KOPT-K1 (cell line): Measurements from ENCODE around the gene ZNF580.

Experiments
- H3K27ac ChIP-seq: fragments of 200-600 bp; sonication (generic); 2 replicates; pipeline ENCODE4 v1.5.1; 2016; ENCODE audit warnings: antibody characterized with exemption, mild to moderate bottlenecking, low read depth, low read length; ENCODE audit not compliant: poor library complexity, severe bottlenecking
- H3K36me3 ChIP-seq: fragments of 200-600 bp; sonication (generic); 2 replicates; pipeline ENCODE4 v1.5.1; 2017; ENCODE audit warnings: antibody characterized with exemption, mild to moderate bottlenecking, low read length, moderate library complexity; ENCODE audit not compliant: insufficient read depth
- H3K9me3 ChIP-seq: fragments of 200-600 bp; sonication (generic); 2 replicates; pipeline ENCODE4 v1.5.1; 2017; ENCODE audit warnings: antibody characterized with exemption, low read length, mild to moderate bottlenecking; ENCODE audit not compliant: insufficient read depth, poor library complexity, severe bottlenecking

The ZNF580 gene

DNA sequence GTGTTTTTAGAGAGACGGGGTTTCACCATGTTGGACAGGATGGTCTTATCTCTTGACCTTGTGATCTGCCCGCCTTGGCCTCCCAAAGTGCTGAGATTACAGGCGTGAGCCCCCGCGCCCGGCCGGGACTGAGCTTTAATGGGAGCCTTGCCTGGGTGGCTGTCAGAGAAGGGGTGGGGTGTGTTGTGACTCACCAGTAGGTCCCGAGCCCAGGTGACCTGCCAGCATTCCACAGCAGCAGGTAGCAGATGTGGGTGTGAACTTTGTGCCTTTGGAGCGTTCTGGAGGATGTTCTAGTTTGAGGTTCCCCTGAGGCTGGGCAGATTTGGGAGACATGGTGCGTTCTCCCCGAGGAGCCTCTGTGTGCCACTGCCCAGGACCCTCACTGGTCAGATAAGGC is 27.2 kb downstream of the ZNF580 start:
- H3K9me3 ChIP-seq, result no peaks in the 10 kb centered on the region
- H3K36me3 ChIP-seq, result peaks cover 99% of the 10 kb centered on the region
- H3K27ac ChIP-seq, result no peak overlapping the region

DNA sequence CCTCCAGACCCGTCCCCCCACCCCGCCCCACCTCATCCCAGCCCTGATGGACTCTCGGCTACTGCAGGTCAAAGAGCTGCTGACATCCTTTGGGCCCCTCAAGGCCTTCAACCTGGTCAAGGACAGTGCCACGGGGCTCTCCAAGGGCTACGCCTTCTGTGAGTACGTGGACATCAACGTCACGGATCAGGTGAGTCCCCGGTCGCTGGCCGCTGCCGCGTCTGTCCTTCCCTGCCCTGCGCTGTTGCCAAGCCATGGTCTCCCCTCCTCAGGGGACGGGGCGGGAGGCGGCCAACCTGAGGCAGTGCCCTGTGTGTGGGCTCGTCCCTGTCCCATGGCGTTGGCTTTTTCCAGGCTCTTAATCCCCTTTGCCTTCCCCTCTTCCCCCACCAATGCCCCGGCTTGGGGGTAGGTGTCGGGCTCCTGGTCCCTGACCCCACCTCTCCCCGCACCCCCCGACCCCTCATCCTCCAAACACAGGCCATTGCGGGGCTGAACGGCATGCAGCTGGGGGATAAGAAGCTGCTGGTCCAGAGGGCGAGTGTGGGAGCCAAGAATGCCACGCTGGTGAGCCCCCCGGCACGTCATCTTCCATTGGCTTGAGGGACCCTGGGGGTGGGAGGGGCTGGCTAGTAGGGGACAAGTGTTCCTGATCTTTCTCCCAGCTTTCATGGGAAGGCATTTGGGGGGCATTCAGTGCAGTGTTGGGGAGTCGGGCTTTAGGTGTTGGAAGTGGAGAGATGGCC is 28.0 kb downstream of the ZNF580 start:
- H3K27ac ChIP-seq, result no peak overlapping the region
- H3K9me3 ChIP-seq, result no peaks in the 10 kb centered on the region
- H3K36me3 ChIP-seq, result peaks cover 99% of the 10 kb centered on the region

DNA sequence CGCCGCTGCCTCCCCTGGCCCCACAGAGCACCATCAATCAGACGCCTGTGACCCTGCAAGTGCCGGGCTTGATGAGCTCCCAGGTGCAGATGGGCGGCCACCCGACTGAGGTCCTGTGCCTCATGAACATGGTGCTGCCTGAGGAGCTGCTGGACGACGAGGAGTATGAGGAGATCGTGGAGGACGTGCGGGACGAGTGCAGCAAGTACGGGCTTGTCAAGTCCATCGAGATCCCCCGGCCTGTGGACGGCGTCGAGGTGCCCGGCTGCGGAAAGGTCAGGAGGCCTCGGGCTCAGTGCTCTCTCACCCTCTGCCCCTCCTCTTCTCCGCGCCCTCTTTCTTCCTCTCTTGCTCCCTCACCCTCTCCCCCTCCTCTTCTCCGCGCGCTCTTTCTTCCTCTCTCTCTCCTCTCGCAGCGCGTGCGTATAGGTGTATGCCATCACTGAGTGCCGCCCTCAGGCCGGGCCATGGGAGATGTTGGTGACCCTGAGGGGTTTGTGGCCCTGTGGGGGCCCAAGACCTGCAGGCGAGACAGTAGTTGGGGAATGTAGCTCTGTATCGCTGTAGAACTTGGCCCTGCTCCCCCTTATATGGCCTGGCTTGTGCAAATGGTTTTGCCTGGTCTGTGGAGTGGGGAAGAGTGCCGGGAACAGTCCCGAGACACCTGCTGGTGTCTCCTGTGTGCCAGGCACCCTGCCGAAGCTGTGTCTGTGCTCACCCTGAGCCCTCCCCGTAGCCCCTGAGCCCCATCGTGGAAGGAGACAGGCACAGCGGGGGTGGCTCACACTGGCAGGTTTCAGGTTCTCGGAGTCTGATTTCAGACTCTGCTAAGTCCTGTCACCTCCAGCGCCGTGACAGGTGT is 28.8 kb downstream of the ZNF580 start:
- Histone ChIP-seq H3K36me3 (peaks cover 96% of the 10 kb centered on the region), H3K9me3 (no peaks in the 10 kb centered on the region), H3K27ac (no peak overlapping the region)

GRCh38 chr19:55670280-55671053 is 29.7 kb downstream of the ZNF580 start:
- Histone ChIP-seq H3K9me3 (no peaks in the 10 kb centered on the region), H3K27ac (no peak overlapping the region), H3K36me3 (peaks cover 88% of the 10 kb centered on the region)

DNA sequence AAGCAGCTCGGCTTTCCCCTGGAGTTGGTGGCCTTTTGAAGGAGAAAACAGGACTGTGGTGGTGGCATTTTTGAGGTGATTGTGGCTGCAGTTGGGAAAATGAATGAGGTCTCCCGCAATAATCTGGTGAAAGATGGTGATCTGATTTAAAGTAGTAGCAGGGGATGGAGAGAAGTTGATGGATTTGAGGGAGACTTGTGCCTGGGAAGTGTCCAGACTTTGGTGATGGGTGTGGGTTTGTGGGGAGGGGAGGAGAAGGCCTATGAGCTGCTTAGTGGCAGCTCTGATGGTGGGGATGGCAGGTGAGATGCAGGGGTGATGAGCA is 30.2 kb downstream of the ZNF580 start:
- no peak overlapping the region for H3K27ac ChIP-seq
- peaks cover 82% of the 10 kb centered on the region for H3K36me3 ChIP-seq
- H3K9me3 ChIP-seq, result no peaks in the 10 kb centered on the region

DNA sequence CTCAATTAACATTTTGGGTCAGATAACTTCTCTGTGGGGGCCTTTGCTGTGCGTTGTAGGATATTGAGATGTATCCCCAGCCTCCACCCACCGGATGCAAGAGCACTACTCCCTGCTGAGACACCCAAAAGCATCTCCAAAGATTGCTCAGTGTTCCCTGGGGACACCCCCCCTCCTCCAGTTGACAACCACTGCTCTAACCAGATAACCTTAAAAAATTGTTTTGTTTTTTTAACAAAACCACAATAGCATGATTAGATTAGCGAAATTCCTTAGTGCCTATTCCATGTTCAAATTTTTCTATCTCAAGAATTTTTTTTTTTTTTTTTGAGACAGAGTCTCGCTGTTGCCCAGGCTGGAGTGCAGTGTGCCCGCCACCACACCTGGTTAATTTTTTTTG is 31.6 kb downstream of the ZNF580 start:
- peaks cover 75% of the 10 kb centered on the region for H3K36me3 ChIP-seq
- H3K9me3 ChIP-seq, result no peaks in the 10 kb centered on the region
- H3K27ac ChIP-seq, result no peak overlapping the region

- Histone ChIP-seq H3K9me3 (no peaks in the 10 kb centered on the region), H3K36me3 (peaks cover 75% of the 10 kb centered on the region), H3K27ac (no peak overlapping the region)
These were observed 32.7 kb downstream of the ZNF580 start for GRCh38 chr19:55673465-55673864.

DNA sequence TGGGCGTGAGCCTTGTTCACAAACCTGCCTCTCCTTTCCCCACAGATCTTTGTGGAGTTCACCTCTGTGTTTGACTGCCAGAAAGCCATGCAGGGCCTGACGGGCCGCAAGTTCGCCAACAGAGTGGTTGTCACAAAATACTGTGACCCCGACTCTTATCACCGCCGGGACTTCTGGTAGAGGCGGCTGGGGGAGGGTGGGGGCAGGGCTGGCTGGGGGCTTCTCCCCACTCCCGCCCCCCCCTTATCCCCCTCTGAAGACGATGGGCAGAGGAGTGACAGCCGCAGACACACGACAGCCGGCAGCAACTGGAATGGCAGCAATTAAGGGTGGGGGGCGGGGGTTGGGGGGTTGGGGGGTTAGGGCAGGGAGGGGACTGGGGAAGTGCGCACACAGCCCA is 33.1 kb downstream of the ZNF580 start:
- no peaks in the 10 kb centered on the region for H3K9me3 ChIP-seq
- peaks cover 75% of the 10 kb centered on the region for H3K36me3 ChIP-seq
- H3K27ac ChIP-seq, result no peak overlapping the region

DNA sequence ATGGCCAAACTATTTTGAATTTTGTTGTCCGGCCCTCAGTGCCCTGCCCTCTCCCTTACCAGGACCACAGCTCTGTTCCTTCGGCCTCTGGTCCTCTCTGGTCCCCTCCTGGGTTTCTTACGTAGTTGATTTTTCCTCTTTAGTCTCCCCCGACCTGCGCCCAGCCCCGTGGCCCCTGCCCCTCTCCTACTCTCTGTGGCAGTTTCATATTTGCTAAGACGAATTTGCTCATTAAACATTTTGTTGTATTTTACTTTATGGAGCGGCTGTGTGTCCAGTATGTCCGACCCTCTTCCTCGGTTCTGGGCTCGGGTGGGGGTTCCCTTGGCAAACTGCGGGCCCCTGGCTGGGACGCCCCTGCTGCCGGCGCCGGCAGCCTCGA is 33.6 kb downstream of the ZNF580 start:
- Histone ChIP-seq H3K9me3 (no peaks in the 10 kb centered on the region), H3K27ac (peak overlapping the region; percentile 89), H3K36me3 (peaks cover 75% of the 10 kb centered on the region)

GRCh38 chr19:55674841-55675660 is 34.2 kb downstream of the ZNF580 start, which contains the start of gene EPN1:
Gene EPN1 (plus strand): TSS chr19:55675226. CDS start chr19:55678628, 3,402 bp downstream.
- peak within 1 kb of the TSS; percentile 89 for H3K27ac ChIP-seq
- H3K9me3 ChIP-seq, result no peaks in the 10 kb centered on the region
- peaks cover 75% of the 10 kb centered on the region for H3K36me3 ChIP-seq

GRCh38 chr19:55675661-55676354 is 35.0 kb downstream of the ZNF580 start:
- Histone ChIP-seq H3K27ac (peak overlapping the region; percentile 89), H3K36me3 (peaks cover 75% of the 10 kb centered on the region), H3K9me3 (no peaks in the 10 kb centered on the region)

GRCh38 chr19:55676383-55676782 is 35.6 kb downstream of the ZNF580 start:
- H3K27ac ChIP-seq, result no peak overlapping the region
- peaks cover 75% of the 10 kb centered on the region for H3K36me3 ChIP-seq
- no peaks in the 10 kb centered on the region for H3K9me3 ChIP-seq

DNA sequence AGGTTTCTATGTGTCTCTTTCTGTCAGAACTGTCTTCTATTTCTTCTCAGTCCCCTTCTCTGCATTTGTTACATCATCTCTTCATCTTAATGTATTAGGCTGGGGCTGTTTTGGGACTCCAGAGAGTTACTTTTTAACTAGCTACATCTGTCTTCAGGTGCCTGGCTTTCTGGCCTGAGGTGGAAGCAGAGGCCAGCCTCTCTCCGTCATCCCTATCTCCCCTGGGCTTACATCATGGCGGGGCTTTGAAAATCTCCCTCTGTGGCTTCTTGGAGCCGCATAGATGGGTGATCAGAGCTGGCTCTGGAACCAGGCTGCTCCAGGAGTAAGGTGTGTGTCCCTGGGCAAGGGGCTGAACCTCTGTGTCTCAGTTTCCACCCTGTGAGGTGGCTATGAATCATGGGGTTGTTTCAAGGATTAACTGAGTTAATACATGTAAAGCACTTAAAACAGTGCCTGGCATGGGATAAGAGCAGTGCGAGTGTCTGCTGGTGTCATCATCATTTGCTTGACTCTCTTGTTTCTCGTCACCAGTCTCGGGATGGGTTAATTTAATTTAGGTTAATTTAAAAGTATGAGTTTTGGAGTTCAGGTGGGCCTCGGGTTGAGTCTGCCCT is 36.2 kb downstream of the ZNF580 start:
- Histone ChIP-seq H3K27ac (no peak overlapping the region), H3K36me3 (peaks cover 76% of the 10 kb centered on the region), H3K9me3 (no peaks in the 10 kb centered on the region)
